LNCaP clone FGC (cell line): ENCODE results near the gene ZNF579.

Experiments used
- DNase-seq: peaks from one replicate; pipeline ENCODE4 v3.0.0-alpha.2; 2011; ENCODE audit warnings: low read depth
- H3K4me3 ChIP-seq: 2 replicates; pipeline ENCODE4 v1.5.1; 2011; ENCODE audit warnings: mild to moderate bottlenecking, low read depth, low read length, control low read depth
- TF ChIP-seq, protein P1 (sequence below): IDR thresholded peaks from 2 replicates; pipeline ENCODE4 v1.5.1; 2012; ENCODE audit warnings: mild to moderate bottlenecking; ENCODE audit not compliant: control insufficient read depth, insufficient read depth; ENCODE audit errors: extremely low read depth

Gene ZNF579

DNA sequence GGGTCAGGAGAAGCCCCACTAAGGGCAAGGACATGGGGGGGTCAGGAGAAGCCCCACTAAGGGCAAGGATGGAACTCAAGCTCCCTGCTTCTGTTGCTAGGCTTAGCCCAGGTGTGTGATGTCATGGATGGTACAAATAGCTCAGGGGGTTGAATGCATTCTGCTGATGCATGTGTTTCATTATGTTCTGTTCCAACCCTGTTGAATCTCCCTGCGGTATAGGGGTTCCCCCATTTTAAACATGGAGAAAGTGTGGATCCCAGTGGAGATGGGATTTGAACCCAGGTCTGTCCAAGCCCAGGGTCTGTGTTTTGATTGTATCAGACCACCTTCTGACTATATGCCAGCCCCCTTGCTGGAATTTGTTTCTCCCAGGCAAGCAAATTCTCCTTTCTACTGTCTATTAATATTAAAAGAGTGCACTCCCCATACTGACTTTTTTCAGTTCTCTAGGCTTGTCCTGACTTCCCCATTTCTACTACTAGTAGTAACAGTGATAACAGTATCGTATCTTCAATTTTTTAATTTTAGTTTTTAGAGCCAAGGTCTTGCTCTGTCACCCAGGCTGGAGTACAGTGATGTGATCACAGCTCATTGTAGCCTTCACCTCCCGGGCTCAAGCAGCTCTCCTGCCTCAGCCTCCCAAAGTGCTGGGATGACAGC lies 31.5 kb upstream of the ZNF579 start:
- no peak for DNase-seq
- no peak overlapping the region for H3K4me3 ChIP-seq
- TF ChIP-seq, protein P1, sequence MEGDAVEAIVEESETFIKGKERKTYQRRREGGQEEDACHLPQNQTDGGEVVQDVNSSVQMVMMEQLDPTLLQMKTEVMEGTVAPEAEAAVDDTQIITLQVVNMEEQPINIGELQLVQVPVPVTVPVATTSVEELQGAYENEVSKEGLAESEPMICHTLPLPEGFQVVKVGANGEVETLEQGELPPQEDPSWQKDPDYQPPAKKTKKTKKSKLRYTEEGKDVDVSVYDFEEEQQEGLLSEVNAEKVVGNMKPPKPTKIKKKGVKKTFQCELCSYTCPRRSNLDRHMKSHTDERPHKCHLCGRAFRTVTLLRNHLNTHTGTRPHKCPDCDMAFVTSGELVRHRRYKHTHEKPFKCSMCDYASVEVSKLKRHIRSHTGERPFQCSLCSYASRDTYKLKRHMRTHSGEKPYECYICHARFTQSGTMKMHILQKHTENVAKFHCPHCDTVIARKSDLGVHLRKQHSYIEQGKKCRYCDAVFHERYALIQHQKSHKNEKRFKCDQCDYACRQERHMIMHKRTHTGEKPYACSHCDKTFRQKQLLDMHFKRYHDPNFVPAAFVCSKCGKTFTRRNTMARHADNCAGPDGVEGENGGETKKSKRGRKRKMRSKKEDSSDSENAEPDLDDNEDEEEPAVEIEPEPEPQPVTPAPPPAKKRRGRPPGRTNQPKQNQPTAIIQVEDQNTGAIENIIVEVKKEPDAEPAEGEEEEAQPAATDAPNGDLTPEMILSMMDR: no peak

DNA sequence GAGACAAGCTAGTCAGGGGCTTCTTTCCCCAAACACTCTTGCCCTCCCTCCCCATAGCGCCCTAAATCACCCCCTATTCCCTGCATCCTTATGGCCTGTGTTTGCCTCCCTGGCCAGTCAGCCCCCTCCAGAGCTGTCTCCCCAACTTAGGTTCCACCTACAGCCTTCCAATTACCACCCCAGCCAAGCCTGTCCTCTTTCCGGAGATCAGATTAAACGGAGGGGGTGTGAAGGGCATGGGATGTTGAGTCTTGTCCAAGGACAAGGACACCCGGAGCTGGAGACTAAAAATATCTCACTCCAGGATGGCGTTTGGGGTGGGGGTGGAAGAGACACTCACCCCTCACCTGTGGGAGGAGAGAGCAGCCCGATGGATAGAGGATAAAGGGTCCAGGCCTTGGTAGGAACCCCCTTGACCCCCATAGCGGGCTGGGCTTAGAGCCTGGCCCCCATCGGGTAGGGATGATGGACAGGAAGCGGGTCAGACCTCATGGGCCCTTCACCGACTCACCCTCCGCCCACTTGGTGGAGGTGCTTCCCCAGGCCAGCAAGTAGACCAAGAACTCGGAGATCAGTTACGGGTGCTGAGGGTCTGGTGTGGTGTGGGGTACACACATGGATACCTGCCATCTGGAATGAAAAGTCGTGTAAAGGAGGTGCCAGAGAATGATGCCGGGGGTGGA lies 30.8 kb upstream of the ZNF579 start:
- TF ChIP-seq, protein P1: no peak
- no peak for DNase-seq
- H3K4me3 ChIP-seq: no peak overlapping the region

DNA sequence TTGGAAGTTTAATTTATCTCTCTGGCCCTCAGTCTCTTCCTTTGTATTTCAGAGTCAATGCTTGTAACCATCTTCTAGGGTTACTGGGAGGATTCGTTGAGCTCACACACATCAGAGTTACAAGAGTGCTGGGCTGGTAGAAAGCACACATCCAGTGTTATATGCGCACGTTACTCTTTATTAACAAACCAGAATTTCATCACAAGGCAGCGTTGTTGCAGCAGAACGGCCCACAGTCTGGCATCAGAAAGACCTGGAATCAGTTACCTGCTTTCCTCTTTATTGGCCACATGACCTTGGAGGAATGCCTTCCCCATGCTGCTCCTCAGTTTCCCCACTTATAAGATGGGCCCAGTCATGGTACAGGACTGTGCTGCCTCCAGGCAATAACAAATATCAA lies 28.7 kb upstream of the ZNF579 start:
- TF ChIP-seq, protein P1: no peak
- H3K4me3 ChIP-seq: no peak overlapping the region
- no peak for DNase-seq

DNA sequence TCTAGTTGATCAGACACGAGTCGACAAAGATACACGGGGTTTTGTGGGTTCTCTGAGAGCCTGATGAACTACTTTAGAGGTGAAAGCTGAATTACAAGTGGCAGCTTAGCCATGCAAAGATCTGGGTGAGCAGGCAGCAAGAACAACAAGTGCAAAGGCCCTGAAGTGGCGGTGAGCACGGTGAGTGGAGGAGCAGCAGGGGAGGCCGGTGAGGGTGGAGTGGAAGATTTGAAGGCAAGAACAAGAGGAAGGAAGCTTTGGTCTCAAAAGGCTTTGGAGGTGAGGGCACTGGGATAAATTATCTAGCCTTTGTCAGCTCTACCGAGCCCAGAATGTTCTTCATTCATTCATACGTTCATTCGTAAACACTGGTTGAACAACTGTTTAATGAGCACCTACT lies 26.2 kb upstream of the ZNF579 start:
- TF ChIP-seq, protein P1: no peak
- no peak for DNase-seq
- H3K4me3 ChIP-seq: peak overlapping the region; percentile 96

DNA sequence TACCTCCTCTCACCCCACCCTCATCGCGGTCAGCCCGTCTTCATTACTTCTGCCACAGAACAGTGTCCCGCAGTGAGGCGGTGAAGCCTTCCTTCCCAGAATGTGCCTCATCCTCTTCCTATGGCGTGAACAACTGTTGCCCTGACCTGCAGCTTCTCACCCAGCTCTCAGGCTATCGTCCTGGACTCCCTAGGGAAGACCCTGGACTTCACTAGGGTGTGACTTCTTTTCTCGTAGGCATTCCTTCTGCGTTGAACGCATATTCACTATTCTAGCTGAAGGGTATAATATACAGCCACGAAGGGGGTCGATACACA lies 25.8 kb upstream of the ZNF579 start:
- TF ChIP-seq, protein P1: no peak
- DNase-seq: no peak
- H3K4me3 ChIP-seq: peak overlapping the region; percentile 96

DNA sequence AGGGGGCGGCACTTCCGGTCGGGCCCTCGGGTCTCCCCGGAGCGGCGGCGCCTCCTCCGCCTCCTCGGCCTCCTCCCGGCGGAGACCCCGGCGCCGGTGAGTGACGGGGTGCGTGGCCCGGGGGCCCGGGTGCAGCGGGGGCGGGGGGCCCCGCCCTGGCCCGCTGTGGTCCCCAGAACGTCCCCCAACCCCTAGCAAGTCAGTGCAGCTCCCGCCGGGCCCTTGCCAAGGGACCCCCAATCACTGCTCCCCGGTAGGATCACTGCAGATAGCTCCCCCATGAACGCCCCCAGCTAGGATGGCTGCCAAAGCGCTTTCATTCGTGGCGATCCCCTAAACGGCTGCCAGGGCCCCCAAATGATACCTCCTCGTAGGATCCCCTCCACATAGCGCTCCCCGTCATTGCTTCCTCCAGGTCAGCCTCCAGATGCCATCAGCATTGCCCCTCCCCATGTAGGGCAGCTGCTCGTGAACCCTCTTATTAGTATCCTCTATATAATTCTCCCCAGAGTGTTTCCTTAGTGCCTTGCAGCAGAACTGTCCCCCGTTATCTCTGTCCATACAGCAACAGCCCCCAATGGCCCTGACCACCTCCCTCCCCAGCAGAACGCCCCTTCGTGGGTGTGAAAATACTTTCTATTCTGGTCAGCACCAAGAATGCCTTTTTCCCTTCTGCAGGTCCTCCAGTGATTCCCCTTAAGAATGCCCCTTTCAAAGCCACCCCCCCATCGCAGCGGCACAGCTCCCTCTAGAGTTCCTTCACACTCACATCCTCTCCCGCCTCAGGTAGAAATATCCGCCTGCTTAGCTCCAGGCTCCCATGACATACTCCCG lies 25.2 kb upstream of the ZNF579 start, which contains the start of gene ZNF865:
ZNF865 (plus strand) TSS at position 11 of the 834 bp plus-strand sequence. CDS start 7,972 bp downstream, outside the sequence.
- TF ChIP-seq, protein P1: peak; percentile 90
- DNase-seq: peak; percentile 40
- H3K4me3 ChIP-seq: peak within 1 kb of the TSS; percentile 96
